HG02938 (cell line): Measurements from ENCODE around the gene PPP2R2D.

Source experiments
- ATAC-seq: cut with Tn5 transposase; IDR thresholded peaks from one replicate; pipeline ENCODE4 v1.9.1; 2021; ENCODE audit warnings: mild to moderate bottlenecking, moderate library complexity; ENCODE audit not compliant: unreplicated experiment

The PPP2R2D gene

DNA sequence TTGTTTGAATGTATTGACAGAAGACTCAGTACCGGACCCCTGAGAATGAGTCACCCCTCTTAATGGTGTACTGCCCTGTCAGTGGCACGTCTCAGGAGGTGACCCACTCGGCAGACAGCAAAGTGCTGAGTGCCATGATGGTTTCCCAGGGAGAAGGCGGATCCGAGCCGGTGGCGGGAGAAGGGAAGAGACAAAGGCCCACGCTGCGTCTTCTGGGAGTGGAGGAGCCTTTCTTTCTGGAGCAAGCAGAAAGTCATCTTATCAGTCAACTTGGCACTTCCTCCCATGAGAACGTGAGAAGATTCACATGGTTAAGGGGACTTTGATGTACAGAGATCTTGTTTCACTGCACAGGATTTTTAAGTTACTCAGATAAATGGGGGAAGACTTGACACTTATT lies 14.6 kb upstream of the PPP2R2D start:
- ATAC-seq = no peak

- ATAC-seq = no peak
These were observed 12.6 kb upstream of the PPP2R2D start for GRCh38 chr10:131888186-131888604.

DNA sequence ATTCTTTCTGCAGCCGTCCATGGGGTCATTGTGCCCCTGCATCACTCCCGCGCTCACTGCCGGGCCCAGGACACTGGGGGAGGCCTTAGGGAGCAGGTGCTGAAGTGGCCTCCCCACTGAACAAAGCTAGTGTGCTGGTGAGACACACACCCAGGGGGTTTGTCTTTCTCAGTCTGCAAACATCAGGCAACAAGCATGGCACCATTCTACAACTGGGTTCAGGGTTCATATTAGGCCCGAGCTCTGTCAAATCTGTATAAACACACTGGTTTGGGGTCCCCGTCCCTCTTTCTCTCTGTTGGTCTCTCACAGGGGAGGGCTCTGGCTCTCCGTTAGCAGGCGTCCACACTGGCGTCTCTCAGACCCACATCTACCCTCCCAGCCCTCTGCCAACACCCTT lies 11.1 kb upstream of the PPP2R2D start:
- ATAC-seq = no peak

DNA sequence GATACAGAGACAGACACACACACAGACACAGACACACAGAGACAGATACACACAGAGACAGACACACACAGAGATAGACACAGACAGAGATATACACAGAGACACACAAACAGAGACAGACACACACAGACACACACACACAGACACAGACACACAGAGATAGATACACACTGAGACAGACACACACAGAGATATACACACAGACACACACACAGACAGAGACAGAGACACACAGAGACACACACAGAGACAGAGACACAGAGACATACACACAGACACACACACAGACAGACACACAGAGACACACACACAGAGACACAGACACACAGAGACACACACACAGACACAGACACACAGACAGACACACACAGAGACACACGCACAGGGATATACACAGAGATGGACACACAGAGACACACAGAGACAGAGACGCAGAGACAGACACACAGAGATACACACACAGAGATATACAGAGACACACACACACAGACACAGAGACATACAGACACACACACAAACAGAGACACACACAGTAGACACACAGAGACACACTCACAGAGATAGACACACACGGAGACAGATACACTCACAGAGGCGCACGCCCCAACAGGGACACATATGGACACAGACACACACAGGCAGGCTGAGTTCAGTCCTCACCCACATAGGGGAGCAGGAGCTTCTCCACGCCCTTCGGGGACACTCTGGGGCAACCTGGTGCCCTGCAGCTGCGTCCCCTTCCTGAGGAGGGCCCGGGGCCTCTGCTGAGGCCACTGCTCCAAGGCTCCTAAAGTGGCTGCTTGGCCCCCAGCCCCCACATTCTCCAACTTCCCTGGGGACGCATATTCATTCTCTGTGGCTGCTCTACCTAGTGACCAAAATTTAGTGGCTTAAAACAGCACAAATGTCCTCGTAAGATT lies 10.3 kb upstream of the PPP2R2D start:
- ATAC-seq = no peak

DNA sequence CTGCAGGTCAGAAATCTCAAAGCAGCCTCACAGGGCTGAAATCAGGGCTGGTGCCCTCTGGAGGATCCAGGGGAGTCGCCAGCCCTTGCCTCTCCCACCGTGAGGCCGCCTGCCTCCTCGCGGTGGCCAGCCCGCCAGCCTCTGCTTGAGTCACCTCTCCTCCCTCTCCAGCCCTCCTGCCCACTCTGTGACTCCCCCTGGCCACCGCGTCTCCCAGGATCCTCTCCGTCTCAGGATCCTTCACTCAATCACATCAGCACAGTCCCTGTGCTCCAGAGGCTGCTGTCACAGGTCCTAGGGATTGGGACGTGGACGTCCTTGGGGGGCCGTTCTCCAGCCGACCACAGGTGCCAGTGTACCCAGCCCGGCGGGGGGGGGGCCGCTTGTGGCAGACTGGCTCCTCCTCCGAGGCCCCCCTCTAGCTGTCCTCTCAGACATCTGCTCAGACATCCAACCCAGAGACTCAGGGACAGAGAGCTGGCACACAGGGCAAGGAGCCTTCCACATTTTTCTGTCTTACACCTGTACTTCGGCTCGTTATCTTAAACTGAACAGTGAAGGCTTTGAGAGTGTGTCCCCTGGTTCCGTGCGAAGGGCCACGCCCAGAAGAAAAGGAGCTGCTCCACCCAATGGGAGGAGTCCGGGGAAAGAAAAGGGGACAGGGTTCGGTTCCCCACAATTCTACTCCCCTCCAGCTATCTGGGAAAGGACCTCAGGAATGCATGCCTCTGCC lies 9.4 kb upstream of the PPP2R2D start:
- no peak for ATAC-seq

- no peak for ATAC-seq
These were observed 8.6 kb upstream of the PPP2R2D start for GRCh38 chr10:131891929-131892805.

- ATAC-seq = no peak
These were observed 7.8 kb upstream of the PPP2R2D start for GRCh38 chr10:131892806-131893675.

- ATAC-seq = no peak
These were observed 5.7 kb upstream of the PPP2R2D start for GRCh38 chr10:131895116-131895515.

- no peak for ATAC-seq
These were observed 4.4 kb upstream of the PPP2R2D start for GRCh38 chr10:131896403-131896802.

- no peak for ATAC-seq
These were observed 3.4 kb upstream of the PPP2R2D start for GRCh38 chr10:131897297-131897899.

- ATAC-seq = no peak
These were observed 2.7 kb upstream of the PPP2R2D start for GRCh38 chr10:131898061-131898460.

GRCh38 chr10:131898713-131899112 lies 2.1 kb upstream of the PPP2R2D start:
- no peak for ATAC-seq

- no peak for ATAC-seq
These were observed 1.6 kb upstream of the PPP2R2D start for GRCh38 chr10:131899116-131899690.

DNA sequence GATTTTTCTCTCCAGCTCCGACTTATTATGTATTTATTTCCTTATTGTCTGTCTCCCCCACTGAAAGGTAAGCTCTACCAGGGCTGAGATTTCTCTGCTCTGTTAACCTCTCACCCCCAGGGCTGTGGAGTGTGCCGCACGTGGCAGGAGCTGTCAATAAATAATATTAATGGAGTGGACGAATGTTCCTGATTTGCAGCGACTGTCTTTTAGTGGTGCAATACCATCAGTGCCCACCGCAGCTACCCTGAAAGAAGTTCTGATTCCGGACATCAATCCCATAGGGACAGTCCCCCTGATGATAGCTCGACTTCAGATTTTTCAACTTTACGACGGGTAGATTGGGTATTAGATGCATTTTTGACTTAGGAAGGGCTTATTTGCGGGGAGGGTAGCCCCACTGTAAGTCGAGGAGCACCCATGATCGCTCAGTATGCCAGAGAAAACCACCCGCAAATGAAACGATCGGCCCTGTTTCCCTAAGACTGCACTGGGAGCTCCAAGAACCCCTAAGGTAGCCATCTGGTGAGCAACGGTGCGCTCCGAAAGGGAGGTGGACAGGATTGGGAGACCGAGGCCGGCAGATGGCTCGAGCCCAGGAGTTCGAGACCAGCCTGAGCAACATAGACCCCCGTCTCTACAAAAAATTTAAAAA lies 986 bp upstream of the PPP2R2D start:
- ATAC-seq = no peak

DNA sequence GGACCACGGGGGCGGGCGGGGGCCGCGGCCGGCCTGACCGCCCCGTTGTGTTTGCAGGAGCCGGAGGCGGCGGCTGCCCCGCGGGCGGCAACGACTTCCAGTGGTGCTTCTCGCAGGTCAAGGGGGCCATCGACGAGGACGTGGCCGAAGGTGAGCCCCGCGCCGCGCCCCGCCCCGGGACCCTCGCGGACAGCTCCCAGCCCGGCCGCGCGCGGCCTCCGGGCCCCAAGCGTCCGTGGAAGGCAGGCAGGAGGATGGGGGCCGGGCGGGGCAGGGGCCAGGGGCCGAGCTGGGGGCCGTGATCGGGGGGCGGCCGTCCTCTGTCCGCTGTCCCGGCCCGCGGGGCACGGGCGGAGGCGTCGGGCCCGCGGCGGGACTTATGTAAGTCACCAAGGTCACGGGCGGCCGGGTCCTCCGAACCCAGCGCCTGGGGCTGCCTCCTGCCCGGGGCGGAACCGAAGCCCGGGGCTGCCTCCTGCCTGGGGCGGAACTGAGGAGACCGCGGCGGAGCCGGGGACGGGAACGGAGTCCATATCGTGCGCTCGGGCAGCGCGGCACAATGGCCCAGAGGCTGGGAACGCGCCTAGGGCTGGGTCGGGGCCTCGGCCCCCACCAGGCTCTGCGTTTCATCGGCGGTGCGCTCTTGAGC lies 497 bp downstream of the PPP2R2D start:
- ATAC-seq = peak; percentile 16

DNA sequence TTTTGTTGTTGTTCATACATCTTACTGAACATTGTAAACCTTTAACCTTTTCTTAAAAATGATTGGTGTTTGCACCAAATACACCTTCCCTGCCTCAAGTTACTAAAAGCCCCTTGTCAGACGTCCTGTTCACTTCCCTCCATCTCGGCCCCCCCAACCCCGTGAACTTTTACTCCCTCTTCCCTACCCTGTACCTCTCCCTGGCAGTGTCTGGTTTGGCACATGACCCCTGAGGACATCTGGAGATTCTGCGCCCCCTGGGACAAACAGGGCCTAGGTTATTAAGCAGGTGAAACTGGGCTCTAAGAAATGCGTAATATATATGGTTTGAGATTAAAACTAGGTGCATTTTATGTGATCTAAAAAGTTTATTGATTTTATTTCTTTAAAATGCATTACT lies 1.4 kb downstream of the PPP2R2D start:
- no peak for ATAC-seq

DNA sequence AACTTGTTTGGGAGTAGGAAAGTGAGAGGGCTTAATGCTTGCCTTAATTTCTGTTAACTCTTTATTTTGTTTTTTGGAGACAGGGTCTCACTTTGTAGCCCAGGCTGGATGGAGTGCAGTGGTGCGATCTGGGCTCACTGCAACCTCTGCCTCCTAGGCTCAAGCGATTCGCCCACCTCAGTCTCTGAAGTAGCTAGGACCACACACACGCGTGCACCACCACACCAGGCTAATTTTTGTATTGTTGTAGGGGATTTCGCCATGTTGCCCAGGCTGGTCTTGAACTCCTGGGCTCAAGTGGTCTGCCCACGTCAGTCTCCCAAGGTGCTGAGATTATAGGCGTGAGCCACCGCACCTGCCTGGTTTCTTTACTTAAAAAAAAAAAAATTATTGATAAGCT lies 1.9 kb downstream of the PPP2R2D start:
- no peak for ATAC-seq

GRCh38 chr10:131905267-131905571 lies 4.4 kb downstream of the PPP2R2D start:
- no peak for ATAC-seq
